Activated CD4-positive, CD25-positive, alpha-beta regulatory T cell treated with anti-CD3 and anti-CD28 coated beads, Interleukin-2, amount 50 U/mL, for 72 hours (primary cell): Measurements from ENCODE around the gene ASB4.
"Not testable (repeated sequence)": the region's sequence is repeated elsewhere in the genome, so short reads cannot be mapped to it uniquely, and the experiment has no call there.

ENCODE experiments used
- DNase-seq: peaks from one replicate; pipeline ENCODE4 v3.0.0; 2021

Gene ASB4, protein sequence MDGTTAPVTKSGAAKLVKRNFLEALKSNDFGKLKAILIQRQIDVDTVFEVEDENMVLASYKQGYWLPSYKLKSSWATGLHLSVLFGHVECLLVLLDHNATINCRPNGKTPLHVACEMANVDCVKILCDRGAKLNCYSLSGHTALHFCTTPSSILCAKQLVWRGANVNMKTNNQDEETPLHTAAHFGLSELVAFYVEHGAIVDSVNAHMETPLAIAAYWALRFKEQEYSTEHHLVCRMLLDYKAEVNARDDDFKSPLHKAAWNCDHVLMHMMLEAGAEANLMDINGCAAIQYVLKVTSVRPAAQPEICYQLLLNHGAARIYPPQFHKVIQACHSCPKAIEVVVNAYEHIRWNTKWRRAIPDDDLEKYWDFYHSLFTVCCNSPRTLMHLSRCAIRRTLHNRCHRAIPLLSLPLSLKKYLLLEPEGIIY

DNA sequence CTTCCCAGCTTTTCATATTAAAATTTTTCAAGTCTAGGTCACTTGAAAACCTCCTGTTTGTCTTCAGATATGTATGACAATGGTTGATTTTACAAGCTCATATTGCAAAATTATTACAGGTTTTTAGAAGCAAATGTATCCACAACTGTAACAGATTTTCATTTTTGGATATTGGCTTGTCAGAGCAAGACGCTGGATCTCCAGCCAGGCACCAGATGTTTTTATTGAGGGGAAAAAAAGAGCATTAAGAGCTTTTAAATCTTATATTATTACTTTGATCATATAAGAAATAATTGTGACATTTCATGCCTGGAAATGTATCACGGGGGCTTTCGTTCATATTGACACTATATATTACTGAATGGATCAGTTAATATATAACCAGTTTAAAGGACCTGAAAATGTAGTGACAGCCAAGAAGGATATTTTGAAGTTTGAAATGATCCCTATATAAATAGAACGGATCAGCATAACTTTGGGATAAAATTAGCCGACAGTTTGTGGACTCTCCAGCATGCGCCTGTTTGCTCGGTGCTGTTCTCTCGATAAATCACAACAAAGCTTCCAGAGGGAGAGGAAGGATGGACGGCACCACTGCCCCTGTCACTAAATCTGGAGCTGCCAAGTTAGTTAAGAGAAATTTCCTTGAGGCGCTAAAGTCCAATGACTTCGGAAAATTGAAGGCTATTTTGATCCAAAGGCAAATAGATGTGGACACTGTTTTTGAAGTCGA lies at the start of gene ASB4:
ASB4 (plus strand) TSS at position 553 of the 733 bp plus-strand sequence; CDS start at position 582, 29 bp downstream.
- no peak for DNase-seq

DNA sequence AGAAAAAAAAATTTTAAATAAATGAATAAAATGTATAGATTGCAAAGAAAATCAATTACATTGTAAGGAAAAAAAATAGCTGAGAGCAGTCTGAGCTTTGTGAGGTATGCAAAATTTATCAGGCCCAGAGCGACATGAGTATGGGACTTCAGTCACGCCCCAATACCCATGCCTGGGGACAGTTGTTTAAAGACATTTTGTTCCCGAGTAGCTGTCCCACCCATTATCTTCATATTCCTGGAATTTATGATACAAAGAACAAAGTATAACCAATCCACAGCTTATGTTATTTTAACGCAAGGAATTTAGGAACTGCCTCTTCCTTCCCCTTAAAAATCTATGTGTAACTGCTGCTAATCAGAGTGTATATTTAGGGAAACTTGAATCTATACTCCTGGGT lies 49.3 kb upstream of the ASB4 start:
- no peak for DNase-seq

DNA sequence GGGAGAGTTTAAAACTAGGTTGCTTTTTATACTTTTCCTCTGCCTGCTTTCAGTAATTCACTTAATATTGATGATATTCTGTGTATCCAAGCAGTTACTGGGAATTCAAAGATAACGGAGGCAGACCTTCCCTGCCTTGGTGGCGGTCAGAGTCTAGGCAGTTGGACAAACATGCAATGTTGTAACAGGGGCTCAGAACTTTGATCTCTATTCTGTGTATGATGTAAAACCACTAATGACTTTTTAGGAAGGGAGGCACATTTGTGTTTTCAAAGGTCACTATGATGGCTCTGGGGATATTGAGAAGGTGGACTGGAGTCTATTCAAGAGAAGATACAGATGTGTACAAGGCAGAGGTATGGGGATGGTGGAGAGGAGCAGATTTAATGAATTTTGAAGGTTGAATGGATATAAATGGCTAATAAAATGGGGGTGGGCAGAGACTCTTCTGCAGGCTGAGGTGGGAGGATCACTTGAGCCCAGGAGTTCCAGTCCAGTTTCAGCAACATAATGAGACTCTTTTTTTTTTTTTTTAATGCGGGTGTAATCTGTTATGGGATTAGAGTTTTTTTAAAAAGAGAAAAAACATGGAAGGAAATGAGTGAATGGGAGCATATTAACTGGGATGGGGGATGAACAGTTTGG lies 45.2 kb upstream of the ASB4 start:
- DNase-seq: no peak

DNA sequence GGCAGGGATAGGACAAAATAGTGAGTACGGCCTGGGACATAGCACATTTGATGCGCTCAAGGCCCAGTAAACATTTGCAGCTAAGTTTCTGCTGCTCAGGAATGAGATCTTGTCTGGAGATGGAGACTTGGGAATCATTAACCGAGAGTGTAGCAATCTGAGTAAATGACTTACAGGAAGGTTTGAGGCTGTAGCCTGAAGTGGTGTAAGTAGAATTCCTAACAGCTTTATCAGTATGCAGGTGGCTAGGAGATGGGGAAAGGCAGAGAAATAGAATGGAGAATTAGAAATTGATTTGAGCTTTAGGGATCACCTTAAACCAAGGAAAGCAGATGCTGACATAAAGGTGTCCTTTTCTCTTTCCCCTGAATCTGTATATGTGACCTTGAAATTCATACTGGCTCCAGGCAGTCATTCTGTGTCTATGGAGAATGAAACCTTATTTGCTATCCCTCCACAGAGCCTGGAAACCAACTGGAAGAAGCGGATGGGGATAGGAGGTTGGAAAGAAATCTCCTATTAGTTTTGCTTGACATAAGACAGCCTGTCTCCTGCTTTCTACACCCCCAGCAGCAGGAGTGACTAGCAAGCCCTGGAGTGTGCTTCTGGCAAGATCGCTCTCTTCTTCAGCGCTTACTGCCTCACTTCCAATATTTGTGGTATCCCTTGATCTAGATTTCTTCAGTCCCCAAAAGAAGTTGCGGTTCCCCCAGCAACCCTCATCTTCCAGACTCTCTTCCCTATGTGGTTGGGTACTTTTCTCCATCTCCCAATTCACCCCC lies 44.5 kb upstream of the ASB4 start:
- DNase-seq: no peak

DNA sequence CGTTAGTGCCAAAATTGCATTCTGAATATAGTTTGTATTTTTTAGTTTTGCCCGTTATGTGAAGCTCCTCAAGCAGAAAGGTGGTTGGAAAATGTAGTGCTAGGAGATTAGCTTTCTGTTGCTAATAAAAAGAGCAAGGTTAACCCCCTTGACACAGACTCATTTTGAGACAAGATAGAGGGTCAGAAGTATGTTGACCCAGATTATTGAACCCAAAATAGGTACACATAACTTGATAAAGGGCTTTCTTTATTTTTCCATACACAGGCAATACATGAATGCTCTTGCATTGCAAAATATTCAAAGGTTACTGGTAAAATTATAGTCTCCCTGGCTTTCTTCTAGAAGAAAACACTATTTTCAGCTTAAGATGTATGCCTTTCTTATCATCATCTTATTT lies 40.9 kb upstream of the ASB4 start:
- DNase-seq: no peak

DNA sequence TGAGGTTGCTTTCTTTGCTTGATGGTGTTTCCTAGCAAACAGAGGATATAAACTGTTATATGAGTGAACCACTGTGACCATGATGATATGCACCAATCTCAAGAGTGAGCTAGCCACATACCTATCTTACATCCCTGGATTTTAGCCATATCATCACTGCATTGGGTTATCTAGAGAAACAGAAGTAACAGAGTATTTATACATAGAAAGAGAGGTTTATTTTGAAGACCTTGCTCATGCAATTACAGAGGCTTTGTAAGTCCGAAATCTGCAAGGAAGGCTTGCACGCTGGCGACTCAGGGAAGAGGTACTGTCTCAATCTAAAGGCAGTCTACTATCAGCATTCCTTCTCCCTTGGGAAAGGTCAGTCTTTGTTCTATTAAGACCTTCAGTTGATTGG lies 39.1 kb upstream of the ASB4 start:
- DNase-seq: no peak

DNA sequence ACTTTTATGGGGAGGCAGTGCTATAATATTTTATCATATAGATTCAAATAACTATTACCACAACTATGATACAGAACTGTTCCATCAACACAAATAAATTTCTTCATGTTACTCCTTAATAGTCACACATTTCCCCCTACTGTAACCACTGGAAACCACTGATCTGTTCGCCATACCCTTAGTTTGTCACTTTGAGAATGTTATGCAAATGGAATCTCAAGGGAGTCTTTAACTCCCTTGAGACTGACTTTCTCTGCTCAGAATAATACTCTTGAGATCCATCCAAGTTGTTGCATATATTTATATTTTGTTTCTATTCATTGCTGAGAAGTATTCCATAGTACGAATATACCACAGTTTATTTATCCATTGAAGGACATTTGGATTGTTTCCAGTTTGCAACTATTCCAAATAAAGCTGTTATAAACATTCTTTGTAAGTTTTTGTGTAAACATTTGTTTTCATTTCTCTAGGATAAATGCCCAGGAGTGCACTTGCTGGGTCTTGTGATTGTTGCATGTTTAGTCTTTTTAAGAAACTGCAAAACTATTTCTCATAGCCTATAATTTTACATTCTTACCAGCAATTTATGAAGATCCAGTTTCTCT lies 31.2 kb upstream of the ASB4 start:
- DNase-seq: no peak

DNA sequence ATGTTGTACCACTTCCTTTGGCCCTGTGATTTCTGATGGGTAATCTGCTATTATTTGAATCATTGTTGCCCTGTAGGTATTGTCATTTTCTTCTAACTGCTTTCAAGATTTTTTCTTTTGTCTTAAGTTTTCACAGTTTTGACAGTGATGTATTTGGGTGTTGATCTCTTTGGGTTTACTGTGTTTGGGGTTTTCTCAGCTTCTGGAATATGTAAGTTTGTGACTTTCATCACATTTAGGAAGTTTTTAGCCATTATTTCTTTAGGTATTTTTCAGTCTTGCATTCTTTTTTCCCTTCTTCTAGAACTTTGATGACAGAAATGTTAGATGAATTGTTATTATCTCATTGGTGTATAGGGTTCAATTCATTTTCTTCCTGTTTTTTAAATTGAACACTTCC lies 27.8 kb upstream of the ASB4 start:
- no peak for DNase-seq

DNA sequence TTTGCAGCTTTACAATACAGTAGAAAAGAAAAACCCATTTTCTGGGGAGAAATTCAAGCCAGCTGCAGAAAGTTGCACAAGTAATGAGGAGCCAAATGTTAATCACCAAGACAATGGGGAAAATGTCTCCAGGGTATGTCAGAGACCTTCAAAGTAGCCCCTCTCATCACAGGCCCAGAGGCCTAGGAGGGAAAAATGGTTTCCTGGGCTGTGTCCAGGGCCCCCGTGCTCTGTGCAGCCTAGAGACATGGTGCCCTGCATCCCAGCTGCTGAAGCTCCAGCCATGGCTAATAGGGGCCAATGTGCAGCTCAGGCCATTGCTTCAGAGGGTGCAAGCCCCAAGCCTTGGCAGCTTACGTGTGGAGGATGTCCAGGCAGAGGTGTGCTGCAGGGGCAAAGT lies 25.1 kb upstream of the ASB4 start:
- DNase-seq: not testable (repeated sequence)

DNA sequence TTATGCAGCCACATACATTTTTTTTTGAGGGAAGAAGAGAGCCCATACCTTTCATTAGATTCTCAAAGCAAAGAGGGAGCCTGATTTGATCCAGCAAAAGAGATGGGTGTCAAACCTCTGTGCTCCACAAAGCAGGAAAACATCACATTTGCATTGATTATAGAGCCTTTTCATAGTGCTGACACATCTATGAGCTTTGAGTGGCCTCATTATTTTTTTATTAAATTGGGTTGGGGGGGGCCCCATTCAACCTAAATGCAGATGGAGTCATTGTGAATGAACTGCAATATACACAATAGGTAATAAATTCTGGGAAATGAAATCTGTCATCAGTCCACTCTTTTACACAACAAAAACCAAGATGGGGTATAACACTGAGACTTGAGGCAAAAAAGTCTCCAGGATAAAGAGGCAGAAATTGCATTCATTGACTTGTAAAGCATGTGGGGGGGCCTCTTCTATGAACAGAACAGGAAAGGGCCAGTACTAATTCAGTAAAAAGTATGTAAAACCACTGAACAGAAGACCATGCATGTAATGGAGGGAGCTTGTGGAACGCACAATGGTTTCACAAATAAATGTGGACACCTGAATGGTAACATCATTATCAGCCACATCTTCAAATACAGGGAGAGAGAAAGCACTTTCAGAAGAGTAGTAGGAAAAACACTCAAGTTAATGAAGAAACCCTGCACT lies 17.7 kb upstream of the ASB4 start:
- no peak for DNase-seq

DNA sequence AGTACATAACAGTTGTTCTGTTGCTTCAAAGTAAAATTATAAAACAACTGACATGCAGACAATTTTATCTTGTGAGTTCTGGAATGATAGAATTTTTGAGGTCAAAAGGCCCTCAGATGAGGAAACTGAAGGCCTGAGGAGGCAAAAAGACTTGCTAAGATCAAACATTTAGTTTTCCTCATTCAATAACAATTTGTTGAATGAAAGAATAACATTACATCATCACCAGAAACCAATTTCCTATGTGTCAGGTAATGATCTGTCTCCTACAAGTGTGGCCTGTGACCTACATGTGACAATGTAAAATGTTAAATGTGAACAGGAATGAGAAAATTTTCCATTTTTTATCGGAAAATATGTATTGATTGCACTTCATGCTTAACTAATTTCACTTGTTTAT lies 16.6 kb upstream of the ASB4 start:
- DNase-seq: no peak

DNA sequence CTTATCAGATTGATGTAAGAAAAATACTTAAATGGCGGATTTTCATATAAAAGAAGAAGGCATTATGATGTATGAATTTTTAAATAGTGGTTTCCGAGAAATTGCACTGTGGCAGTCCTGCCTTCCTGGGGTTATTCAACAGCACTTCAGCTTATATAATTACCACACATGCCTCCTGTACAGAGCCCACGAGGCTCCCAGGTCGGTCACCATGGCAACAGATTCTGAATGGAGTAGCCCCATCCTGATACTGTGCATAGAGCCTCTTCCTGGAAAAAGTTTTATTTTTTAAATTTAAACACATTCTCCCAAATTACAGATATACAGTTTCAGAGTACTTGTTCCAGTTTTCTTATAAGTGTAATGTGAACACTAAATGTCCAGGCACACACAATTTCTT lies 15.9 kb upstream of the ASB4 start:
- no peak for DNase-seq

DNA sequence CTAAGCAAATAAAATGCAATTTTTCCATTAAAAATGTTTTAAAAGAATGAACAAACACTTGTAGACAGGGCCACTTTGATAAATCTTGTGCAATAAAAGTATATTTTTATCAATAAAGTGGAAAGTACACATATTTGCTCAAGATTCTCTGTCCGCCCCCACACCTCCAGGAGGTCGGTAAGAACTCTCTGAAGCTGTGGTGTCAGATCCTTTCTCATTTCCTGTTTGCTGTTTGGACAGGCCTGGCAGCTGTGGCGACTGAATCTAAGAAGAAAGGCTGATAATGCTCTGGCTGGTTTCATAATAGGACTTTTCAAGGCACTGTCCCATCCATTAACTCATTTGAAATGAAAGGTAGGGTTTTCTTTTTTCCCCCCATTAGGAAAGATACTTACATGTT lies 15.3 kb upstream of the ASB4 start:
- DNase-seq: no peak

DNA sequence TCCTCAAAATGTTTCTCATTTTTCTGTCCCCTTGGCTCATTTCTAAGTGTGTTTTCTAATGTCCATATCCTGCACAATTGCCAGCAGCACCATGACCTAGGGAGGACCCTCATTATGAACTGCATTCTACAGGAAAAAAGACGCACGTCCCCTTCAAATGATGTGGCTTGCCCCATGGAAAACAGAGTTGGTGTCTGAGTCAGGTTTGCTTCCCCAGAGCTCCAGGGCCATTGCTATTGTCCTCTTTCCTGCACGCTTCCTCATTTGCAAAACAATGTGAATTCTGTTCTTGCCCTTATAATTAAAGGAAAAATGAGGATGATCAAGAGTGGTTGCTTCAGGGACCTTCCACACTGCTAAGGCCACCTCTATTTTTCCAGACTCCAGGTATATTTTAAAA lies 14.7 kb upstream of the ASB4 start:
- DNase-seq: no peak

DNA sequence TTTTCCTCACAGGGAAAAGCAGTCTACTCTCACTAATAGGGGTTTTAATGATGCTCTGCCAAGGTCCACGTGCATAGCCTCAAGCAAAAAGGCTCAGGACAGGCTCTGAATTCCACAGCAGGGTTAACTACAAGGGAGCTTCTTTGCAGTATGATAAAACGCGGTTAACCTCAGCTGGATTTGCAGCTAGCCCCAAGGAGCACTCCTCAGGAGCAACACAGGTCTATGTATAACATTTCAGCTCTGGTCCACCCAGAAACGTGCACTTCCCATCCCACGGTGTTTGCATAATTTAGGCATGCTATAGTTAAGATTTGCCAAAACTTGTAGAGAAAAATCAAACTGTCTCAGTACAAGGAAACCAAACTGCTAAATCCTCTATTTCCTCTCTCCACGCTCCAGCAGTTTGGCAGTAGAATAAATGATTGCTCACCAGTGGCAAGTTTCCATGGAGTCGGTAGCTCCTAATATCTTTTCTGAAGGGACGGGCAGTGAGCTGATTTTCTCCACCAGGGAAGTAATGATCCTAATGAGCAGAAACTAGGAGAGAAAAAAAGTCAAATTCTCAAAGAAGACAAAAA lies 13.1 kb upstream of the ASB4 start:
- no peak for DNase-seq

DNA sequence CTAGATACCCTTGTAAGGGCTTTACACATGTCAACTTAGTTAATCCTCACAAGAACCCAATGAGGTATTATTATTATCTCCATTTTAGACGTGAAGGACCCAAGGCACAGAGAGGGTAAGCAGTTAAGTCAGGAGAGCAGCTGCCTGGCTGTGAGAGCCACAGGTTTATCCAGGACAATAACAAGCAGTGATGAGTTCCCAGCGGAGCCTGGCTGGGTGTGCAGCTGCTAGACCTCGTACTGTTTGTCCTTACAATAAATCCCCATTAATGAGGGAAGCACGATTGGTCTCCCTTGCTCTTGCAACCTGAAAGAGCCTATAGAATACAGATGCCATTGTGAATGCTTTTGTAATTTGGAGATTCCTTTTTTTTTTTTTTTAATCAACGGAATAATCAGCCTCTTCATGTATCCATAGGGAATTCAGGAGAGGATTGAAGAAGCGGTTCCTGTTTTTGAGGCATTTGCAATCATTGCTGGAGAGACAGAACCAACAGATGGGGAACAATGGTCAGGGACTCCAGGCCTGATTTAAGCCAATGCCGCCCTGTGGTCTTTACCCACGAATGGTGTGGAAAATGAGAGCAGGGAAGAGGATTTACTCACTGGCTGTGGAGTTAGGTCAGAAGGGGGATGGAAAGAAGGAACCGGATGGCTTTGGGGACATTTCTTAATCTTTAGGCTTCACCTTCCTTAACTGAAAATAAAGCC lies 12.3 kb upstream of the ASB4 start:
- DNase-seq: no peak

DNA sequence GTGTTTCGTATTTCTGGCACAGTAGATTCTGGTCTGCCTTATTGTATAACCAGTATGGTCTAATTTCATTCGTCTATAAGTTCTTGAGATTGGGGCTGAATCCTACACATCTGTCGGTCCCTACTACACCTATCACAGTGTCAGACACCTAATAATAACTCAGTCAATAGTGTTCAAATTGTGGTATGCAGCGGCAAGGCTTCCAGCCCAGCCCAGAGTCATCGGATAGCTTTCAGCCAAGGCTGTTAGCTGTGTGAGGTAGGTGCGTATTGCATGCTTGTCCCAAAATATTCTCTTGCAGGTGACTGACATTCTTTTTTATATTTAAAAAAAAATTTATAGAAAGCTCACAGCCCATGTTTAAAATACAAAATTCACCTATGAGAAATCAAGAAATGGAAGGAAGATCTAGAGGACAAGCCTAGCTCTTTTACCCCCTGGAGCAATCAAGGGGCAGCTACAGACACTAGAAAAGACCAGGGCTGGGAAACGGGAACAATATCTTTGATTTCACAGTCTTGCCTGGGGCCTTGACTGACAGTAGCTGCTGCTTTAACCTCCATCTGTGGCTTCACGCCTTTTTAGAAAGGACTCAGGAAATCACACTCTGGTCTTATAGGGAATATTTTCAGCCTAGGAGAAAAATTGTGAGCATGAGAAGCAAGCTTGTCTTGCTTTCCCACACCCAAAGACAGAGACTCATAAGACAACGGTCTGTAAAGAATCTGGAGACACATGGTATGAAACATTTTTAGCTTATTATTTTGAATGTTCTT lies 9.5 kb upstream of the ASB4 start:
- no peak for DNase-seq

DNA sequence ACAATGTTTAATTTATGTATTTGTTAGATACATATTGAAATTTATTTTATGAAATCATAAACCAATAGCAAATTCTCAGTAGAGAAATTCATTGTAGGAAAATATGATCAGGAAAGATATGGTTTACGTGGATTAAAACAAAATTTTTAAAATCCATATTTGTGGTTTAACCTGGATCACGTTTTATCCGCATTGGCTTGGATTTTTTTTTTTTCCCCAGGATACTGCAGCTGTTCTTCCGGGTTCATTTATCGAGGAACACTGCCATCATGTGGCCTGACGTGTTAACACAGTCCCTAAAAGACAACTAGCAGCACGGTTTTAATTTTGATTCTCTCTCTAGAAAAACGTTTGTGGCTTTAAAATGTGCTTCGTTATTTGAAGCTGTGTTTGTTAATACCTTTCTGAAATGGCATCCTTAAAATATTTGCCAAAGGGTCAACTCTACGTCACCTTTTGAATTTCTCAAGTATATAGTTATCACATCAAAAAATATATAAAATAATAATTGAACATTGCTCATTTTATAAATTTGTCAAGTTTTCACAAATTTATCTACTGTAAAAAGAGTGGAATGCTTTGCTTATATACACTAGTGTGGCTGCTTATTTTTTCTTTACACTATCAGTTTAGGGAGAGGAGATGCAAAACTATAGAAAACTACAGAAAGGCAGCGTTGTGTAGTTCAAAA lies 8.7 kb upstream of the ASB4 start:
- DNase-seq: peak; percentile 37

DNA sequence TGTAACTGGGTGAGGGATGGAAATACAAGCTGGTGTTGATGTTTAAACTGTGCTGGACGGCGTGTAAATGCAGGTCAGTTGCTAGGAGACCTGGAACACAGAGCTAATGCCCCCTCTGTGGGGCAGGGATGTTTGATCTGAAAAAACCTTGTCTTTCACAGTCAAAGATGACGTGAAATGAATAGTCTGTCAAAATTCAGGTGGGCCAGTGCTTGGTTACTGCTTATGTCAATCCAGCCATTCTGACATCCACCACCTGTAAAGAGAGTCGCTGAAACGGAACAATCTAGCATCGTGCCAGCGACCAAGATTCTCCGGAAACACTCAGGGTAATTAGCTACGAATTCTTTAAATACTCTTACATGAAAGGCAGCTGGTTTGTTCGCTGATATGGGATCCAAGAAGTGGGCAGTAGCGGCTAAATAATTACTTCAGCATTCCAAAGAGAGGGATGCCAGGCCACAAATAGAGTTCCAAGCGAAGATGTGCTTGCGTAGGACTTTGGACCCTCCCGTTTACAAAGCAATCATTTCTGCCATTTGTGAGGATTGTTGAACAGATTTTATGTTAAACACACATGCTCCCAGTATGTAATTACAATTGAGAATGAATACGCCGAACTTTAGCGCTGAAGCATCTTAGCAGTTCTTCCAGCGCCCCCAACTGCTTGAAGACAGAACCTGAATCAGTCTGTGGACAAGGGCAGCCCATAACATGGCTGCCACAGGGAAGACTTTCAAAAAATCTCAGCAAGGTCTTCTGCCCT lies 7.3 kb upstream of the ASB4 start:
- no peak for DNase-seq
